MM.1S (cell line): ENCODE data around the gene USP11.

Experiments
- EZH2 ChIP-seq: fragments of 300-600 bp; sonication (generic); optimal IDR thresholded peaks from 2 replicates; pipeline ENCODE3; 2017; ENCODE audit warnings: low read depth, mild to moderate bottlenecking, antibody characterized with exemption, low read length, mixed read lengths
- EZH2phosphoT487 ChIP-seq: fragments of 300-600 bp; sonication (generic); IDR thresholded peaks from 2 replicates; pipeline ENCODE4 v1.6.1; 2018; ENCODE audit warnings: antibody characterized with exemption, low read length
- TF ChIP-seq, protein P1 (sequence below): fragments of 300-600 bp; sonication (generic); IDR thresholded peaks from 2 replicates; pipeline ENCODE4 v1.5.1; 2016; ENCODE audit warnings: antibody characterized with exemption, low read length, mixed read lengths

DNA sequence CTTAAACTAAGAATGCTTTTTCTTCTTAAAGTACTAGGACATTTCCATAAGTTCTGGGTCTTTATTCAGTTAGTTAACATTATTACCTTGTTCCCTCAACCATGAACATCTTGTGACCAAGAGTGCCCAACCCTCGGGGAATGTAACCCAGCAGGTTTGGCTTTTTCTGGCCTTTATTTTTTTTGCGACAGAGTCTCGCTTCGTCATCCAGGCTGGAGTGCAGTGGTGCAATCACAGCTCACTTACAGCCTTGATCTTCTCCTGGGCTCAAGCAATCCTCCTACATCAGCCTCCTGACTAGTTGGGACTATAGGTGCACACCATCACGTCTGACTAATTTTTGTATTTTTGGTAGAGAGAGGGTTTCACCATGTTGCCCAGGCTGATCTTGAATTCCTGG, 65.1 kb downstream of the USP11 start:
- TF ChIP-seq, protein P1, sequence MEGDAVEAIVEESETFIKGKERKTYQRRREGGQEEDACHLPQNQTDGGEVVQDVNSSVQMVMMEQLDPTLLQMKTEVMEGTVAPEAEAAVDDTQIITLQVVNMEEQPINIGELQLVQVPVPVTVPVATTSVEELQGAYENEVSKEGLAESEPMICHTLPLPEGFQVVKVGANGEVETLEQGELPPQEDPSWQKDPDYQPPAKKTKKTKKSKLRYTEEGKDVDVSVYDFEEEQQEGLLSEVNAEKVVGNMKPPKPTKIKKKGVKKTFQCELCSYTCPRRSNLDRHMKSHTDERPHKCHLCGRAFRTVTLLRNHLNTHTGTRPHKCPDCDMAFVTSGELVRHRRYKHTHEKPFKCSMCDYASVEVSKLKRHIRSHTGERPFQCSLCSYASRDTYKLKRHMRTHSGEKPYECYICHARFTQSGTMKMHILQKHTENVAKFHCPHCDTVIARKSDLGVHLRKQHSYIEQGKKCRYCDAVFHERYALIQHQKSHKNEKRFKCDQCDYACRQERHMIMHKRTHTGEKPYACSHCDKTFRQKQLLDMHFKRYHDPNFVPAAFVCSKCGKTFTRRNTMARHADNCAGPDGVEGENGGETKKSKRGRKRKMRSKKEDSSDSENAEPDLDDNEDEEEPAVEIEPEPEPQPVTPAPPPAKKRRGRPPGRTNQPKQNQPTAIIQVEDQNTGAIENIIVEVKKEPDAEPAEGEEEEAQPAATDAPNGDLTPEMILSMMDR: no peak
- TF ChIP-seq EZH2 (no peak), EZH2phosphoT487 (no peak)
